GM21786 (cell line): ENCODE data around the gene TAGLN3.
A peak's percentile ranks its signal among the peaks of the same experiment; 100 is the strongest.

Experiments
- ATAC-seq: cut with Tn5 transposase; IDR thresholded peaks from one replicate; pipeline ENCODE4 v1.9.1; 2021; ENCODE audit not compliant: unreplicated experiment

Gene TAGLN3

GRCh38 chr3:112043621-112044201 is 45.0 kb downstream of the TAGLN3 start:
- ATAC-seq: peak; percentile 92

- no peak for ATAC-seq
Measured at GRCh38 chr3:112046599-112046998, 47.9 kb downstream of the TAGLN3 start.

DNA sequence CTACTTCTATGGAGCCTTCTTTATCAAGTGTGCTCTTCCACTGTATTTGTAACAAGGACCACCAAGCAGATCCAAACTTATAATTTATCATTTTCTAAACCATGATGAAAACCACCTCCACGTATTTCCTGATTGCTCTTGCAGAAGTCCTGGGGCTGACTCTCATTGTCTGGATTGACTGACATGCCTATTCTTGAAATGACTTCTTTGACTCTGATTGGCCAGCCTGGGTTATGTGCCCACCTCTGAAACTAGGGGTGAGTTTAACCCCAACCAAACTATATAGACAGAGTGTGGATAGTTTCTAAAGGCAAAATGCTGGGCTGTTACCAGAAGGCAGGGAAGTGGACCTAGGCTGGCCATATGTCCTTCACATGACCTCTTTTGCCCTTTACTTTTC is 48.5 kb downstream of the TAGLN3 start:
- no peak for ATAC-seq

- no peak for ATAC-seq
Measured at GRCh38 chr3:112048911-112049310, 50.2 kb downstream of the TAGLN3 start.

DNA sequence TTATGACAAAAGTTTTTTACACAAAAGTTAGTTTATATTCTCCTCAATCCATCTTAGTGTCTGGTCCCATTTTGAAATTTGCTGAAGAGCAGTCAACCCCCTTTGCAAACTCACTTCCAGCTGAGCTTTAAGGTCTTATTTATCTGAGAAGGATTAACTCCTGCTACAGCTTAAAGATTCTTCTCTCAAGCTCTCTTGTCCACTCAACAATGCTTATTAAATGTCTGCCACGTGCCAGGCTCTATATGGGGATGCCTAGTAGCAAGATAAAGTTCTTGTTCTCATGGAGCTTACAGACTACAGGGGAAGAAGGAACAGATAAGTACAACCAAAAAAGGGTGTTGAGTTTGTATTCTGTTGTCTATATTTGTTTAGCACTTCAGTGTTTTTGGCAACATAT is 54.5 kb downstream of the TAGLN3 start:
- ATAC-seq: no peak

DNA sequence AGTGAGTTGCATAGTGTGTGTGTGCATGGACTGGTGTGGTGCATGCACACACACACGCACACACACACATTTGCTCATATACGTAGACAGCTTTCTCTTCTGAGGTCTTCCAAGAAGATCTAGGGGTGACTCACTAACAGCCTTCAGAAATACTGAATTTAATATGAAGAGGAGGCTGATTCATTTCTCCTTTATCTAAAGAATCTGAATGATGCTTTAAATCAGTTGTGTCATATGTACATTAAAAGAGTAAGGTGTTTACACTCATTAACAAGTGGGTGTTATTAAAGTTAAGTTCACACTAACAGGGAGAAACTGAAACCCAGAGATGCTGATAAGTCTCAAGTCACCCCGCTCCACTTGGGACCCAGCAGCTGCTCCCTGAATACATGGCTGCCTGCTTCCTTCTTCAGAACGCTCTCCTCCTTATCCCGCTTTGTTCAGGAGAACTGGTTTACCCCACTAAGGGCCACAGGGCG is 57.8 kb downstream of the TAGLN3 start:
- no peak for ATAC-seq

DNA sequence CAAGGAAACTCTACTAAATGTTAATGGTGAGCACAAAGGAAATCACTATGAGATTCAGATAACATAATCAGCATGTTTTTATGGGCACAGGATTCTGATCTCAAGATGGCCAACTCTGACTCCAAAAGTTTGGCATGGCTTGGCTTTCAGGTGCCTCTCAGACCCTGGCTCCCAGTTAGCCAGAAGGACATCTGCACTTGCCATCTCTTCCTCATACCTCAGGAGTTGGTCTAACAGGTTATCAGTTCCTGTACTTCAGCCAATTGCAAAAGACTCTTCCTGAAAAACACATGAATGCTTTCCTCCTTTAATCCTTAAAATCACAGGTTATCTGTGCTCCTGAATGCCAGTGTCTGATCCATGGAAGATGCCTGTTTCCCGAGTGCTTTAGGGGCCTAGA is 60.8 kb downstream of the TAGLN3 start:
- no peak for ATAC-seq

DNA sequence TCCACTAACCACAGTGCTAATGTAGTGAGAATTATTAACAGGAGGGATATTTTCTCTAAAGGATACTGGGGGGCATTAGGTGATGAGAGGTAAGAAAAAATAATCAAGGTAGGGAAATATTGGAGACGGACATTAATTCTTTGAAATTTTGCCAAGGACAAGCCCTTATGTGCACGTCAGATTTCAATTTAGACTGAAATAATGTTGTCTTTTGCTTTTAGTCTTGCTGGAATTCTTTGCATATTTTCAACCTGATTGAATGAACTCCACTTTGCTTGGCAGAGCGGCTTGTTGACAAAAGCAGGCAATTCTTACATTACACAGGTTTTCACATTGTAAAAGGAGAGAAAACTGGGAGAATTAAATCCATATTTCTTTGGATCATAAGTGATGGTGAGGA is 62.4 kb downstream of the TAGLN3 start:
- no peak for ATAC-seq
